ENCODE data around the gene THAP9. TPM values are rescaled to one million over a fixed set of nuclear protein-coding genes. Genes with fewer than 3 reads are reported as not detected.

The THAP9 gene
- total RNA-seq, 1 donor from 2014 or later, result 2.7 TPM

GRCh38 chr4:82954212-82954611, 53.7 kb downstream of the THAP9 start:
- intact Hi-C loops (cut with micrococcal nuclease), result no loop called here

GRCh38 chr4:82957045-82957444, 56.5 kb downstream of the THAP9 start:
- intact Hi-C loops (cut with micrococcal nuclease), result no loop called here

GRCh38 chr4:82965763-82966162, 65.2 kb downstream of the THAP9 start:
- intact Hi-C loops (cut with micrococcal nuclease), result no loop called here

- intact Hi-C loops (cut with micrococcal nuclease), result no loop called here
Observed at GRCh38 chr4:82968972-82969371, 68.4 kb downstream of the THAP9 start.

GRCh38 chr4:82969414-82969813, 68.9 kb downstream of the THAP9 start:
- intact Hi-C loops (cut with micrococcal nuclease), result no loop called here

Other genes with a start within 250 kb of the THAP9 start
- gene SCD5, start 101.9 kb upstream of the THAP9 start, total RNA-seq, result 0.36 and 0.59 TPM in 2 replicates
- gene SEC31A, start 9.6 kb upstream of the THAP9 start, total RNA-seq, result 143 and 153 TPM in 2 replicates
- gene LIN54, start 110.1 kb downstream of the THAP9 start, total RNA-seq, result 31.9 and 32.5 TPM in 2 replicates
- 28.5 and 32.9 TPM in 2 replicates for gene COPS4, start 134.4 kb downstream of the THAP9 start, total RNA-seq
- gene PLAC8, start 214.0 kb downstream of the THAP9 start, total RNA-seq, result 127 and 135 TPM in 2 replicates